GM19468 (cell line): ENCODE results near the gene PPFIA1.

ENCODE experiments used
- ATAC-seq: cut with Tn5 transposase; IDR thresholded peaks from one replicate; pipeline ENCODE4 v1.9.1; 2021; ENCODE audit warnings: mild to moderate bottlenecking, moderate library complexity, moderate number of reproducible peaks; ENCODE audit not compliant: unreplicated experiment; ENCODE audit errors: extremely low read depth

Gene PPFIA1

GRCh38 chr11:70270104-70270876 lies at the start of gene PPFIA1:
TSS of gene PPFIA1 (plus strand) at chr11:70270690. CDS start at chr11:70272173, 1,483 bp downstream.
- ATAC-seq = peak; percentile 86

- ATAC-seq = no peak
These were observed 49.6 kb upstream of the PPFIA1 start for GRCh38 chr11:70220920-70221319.

GRCh38 chr11:70225681-70226177 lies 44.8 kb upstream of the PPFIA1 start:
- no peak for ATAC-seq

- ATAC-seq = no peak
These were observed 44.3 kb upstream of the PPFIA1 start for GRCh38 chr11:70226183-70226582.

- ATAC-seq = no peak
These were observed 43.5 kb upstream of the PPFIA1 start for GRCh38 chr11:70226967-70227366.

- ATAC-seq = no peak
These were observed 40.8 kb upstream of the PPFIA1 start for GRCh38 chr11:70229737-70230136.

GRCh38 chr11:70230151-70230839 lies 40.2 kb upstream of the PPFIA1 start:
- ATAC-seq = no peak

GRCh38 chr11:70230840-70231710 lies 39.4 kb upstream of the PPFIA1 start:
- no peak for ATAC-seq

- ATAC-seq = no peak
These were observed 37.5 kb upstream of the PPFIA1 start for GRCh38 chr11:70233034-70233433.

GRCh38 chr11:70233511-70233934 lies 37.0 kb upstream of the PPFIA1 start:
- ATAC-seq = no peak

GRCh38 chr11:70233962-70234361 lies 36.5 kb upstream of the PPFIA1 start:
- no peak for ATAC-seq

- no peak for ATAC-seq
These were observed 30.2 kb upstream of the PPFIA1 start for GRCh38 chr11:70240337-70240736.

- no peak for ATAC-seq
These were observed 28.8 kb upstream of the PPFIA1 start for GRCh38 chr11:70241709-70242108.

- ATAC-seq = no peak
These were observed 27.6 kb upstream of the PPFIA1 start for GRCh38 chr11:70242885-70243284.

GRCh38 chr11:70243912-70244652 lies 26.4 kb upstream of the PPFIA1 start:
- no peak for ATAC-seq

GRCh38 chr11:70244698-70245097 lies 25.8 kb upstream of the PPFIA1 start:
- ATAC-seq = no peak

- ATAC-seq = no peak
These were observed 24.3 kb upstream of the PPFIA1 start for GRCh38 chr11:70246196-70246595.

GRCh38 chr11:70247042-70247709 lies 23.3 kb upstream of the PPFIA1 start:
- ATAC-seq = no peak

GRCh38 chr11:70247710-70248072 lies 22.8 kb upstream of the PPFIA1 start:
- ATAC-seq = no peak
